Measurements from ENCODE around the gene PALM. TPM values are rescaled to one million over a fixed set of nuclear protein-coding genes. Genes with fewer than 3 reads are reported as not detected.

Gene PALM
- total RNA-seq, 1 donor from 2014 or later, result 17.1 TPM

DNA sequence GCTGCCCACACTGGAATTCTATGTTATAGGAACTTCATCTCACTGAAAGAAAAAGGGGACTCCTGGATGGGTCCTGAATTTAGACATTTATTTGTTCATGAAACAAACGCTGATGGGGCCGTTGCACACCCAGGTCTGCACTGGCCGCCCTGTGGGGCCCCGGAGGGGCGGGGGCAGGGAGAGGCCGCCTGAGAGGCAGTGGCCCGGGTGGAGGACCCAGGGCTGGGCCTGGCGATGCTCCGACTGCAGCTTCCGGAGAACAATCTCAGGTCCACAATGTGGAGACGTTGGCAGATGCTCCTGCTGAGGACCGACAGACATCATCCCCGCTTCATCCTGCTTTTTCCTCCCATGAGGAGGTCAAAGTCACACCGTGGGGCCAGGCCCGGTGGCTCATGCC, 72.2 kb downstream of the PALM start:
- H3K4me3 ChIP-seq (ENCODE audit: low read depth, low read length), result no peak overlapping the region
- TF ChIP-seq, protein P1, sequence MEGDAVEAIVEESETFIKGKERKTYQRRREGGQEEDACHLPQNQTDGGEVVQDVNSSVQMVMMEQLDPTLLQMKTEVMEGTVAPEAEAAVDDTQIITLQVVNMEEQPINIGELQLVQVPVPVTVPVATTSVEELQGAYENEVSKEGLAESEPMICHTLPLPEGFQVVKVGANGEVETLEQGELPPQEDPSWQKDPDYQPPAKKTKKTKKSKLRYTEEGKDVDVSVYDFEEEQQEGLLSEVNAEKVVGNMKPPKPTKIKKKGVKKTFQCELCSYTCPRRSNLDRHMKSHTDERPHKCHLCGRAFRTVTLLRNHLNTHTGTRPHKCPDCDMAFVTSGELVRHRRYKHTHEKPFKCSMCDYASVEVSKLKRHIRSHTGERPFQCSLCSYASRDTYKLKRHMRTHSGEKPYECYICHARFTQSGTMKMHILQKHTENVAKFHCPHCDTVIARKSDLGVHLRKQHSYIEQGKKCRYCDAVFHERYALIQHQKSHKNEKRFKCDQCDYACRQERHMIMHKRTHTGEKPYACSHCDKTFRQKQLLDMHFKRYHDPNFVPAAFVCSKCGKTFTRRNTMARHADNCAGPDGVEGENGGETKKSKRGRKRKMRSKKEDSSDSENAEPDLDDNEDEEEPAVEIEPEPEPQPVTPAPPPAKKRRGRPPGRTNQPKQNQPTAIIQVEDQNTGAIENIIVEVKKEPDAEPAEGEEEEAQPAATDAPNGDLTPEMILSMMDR (conservative IDR thresholded peaks at IDR 0.05; ENCODE audit: low read depth, low read length), result no peak
- DNase-seq (ENCODE audit: low read depth), result no peak

GRCh38 chr19:781800-782184, 73.1 kb downstream of the PALM start:
- DNase-seq (ENCODE audit: low read depth), result no peak
- H3K4me3 ChIP-seq (ENCODE audit: low read depth, low read length), result no peak overlapping the region
- TF ChIP-seq, protein P1 (conservative IDR thresholded peaks at IDR 0.05; ENCODE audit: low read depth, low read length), result no peak

DNA sequence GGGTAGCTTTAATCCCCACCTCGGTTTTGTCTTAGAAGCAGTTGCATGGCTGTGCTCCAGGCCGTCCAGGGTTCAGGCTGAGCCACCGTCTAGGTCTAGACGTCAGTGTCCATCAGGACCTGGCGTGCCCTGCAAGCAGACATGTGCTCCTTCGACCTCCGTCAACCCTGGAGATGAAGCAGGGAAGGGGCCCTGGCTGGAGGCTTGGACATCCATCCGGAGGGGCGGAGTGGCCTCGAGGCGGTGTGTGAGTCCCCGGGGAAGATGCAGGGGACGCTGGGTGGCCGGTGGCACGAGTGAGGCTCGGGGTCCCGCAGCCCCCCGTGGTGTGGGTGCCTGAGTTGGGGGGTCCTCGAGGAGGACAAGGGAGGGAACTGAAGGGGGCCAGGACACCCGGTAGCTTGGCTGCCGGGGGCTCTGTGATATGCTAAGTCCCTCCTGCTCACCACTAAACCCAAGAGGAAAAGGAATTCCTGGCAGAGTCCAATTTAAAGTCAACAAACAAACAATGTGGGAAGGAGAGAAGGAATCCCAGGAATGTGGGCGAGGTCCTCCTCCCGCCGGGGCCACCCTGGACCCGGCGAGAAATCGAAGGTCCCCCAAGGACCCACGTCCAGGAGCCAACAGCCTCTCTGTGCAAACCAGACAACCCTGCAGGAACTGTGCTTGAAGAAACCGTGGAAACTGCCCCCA, 73.6 kb downstream of the PALM start:
- H3K4me3 ChIP-seq (ENCODE audit: low read depth, low read length), result peak overlapping the region; percentile 39
- DNase-seq (ENCODE audit: low read depth), result no peak
- TF ChIP-seq, protein P1 (conservative IDR thresholded peaks at IDR 0.05; ENCODE audit: low read depth, low read length), result no peak

- H3K4me3 ChIP-seq (ENCODE audit: low read depth, low read length), result peak overlapping the region; percentile 39
- no peak for DNase-seq (ENCODE audit: low read depth)
- TF ChIP-seq, protein P1 (conservative IDR thresholded peaks at IDR 0.05; ENCODE audit: low read depth, low read length), result no peak
Measured at GRCh38 chr19:782878-783668, 74.3 kb downstream of the PALM start.

DNA sequence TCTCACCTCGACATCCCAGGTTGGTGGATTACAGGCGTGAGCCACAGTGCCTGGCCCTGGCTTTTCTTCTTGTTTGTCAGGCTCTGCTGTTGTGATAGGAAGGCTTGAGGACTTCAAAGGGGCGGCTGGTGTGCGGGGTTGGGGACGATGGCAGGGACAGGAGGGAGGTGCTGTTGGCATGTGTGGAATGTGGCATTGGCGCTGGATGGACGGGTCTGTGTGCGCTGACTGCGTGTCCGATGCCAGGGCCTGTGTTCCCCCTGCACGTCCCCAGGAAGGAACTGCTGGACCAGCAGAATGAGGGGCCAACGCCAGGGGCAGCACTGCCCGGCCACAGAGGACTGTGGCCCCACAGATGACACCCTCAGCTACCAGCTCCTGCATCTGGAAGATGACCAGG, 75.8 kb downstream of the PALM start:
- H3K4me3 ChIP-seq (ENCODE audit: low read depth, low read length), result no peak overlapping the region
- no peak for DNase-seq (ENCODE audit: low read depth)
- TF ChIP-seq, protein P1 (conservative IDR thresholded peaks at IDR 0.05; ENCODE audit: low read depth, low read length), result no peak

DNA sequence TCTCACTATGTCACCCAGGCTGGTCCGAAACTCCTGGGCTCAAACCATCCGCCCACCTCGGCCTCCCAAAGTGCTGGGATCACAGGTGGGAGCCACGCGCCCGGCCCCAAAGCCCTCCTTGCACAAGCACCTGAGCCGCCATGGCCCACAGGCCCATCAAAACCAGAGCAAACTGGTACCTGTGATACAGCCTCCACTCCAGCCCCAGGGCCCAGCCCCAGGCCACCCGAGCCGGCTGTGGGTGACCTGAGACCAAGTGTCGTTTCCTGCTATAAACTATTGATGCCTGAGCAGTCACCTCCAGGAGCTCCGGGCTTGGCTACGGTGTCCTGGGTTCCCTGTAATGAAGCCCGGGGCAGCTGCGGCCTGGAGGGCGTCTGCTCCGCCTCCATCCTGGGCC, 78.8 kb downstream of the PALM start:
- no peak overlapping the region for H3K4me3 ChIP-seq (ENCODE audit: low read depth, low read length)
- no peak for DNase-seq (ENCODE audit: low read depth)
- TF ChIP-seq, protein P1 (conservative IDR thresholded peaks at IDR 0.05; ENCODE audit: low read depth, low read length), result no peak

- H3K4me3 ChIP-seq (ENCODE audit: low read depth, low read length), result no peak overlapping the region
- no peak for DNase-seq (ENCODE audit: low read depth)
- TF ChIP-seq, protein P1 (conservative IDR thresholded peaks at IDR 0.05; ENCODE audit: low read depth, low read length), result no peak
Measured at GRCh38 chr19:788686-788982, 79.9 kb downstream of the PALM start.

All from epithelial cell of proximal tubule (primary cell).